ENCODE measurements around the gene PRLH. TPM values are rescaled to one million over a fixed set of nuclear protein-coding genes. Genes with fewer than 3 reads are reported as not detected.

The PRLH gene
- total and polyA plus RNA-seq, 2 of the 13 experiments (the other 11 are each of a cell fraction or from before 2014, with no cell fraction given), result not detected

- WGBS (ENCODE audit: low lambda C conversion rate), result 58% methylated on average over 3 of the region's 3 CpGs
- Histone ChIP-seq H3K4me3 (replicated peaks in 1 of 3; ENCODE audit: insufficient read depth in 1 of 3, low read depth in 2 of 3, low read length in 3 of 3) (no peak overlapping the region), H3K4me2 (ENCODE audit: low read depth, low read length) (peak overlapping the region; percentile 37; the same call in 1 of the 2 replicates), H3K79me2 (ENCODE audit: insufficient read depth, low read length) (no peaks in the 10 kb centered on the region), H2AFZ (ENCODE audit: low read length) (no peak overlapping the region), H3K9ac (ENCODE audit: insufficient read depth, low read depth, low read length) (no peak overlapping the region), H4K20me1 (ENCODE audit: insufficient read depth, low read length) (no peaks in the 10 kb centered on the region), H3K27ac (ENCODE audit: extremely low read length, insufficient read depth, low read length) (no peak overlapping the region), H3K4me1 (ENCODE audit: insufficient read depth, low read length) (peaks cover 39% of the 10 kb centered on the region), H3K9me3 (ENCODE audit: low read length) (no peaks in the 10 kb centered on the region), H3K36me3 (replicated peaks in 1 of 2; ENCODE audit: control insufficient read depth in 1 of 2, insufficient read depth in 2 of 2, low read length in 2 of 2) (no peaks in the 10 kb centered on the region), H3K27me3 (ENCODE audit: control insufficient read depth in 1 of 2, insufficient read depth in 2 of 2, low read length in 2 of 2) (peaks cover 0 to 39% of the 10 kb centered on the region in 2 experiments; a peak in 3 of 5 replicates)
- in situ Hi-C loops (cut with HindIII; ENCODE audit: extremely low pct_ligation_motif_present, low pct_unique_long_range_greater_than_20kb), result no loop called here
- ATAC-seq, result no peak
- TF ChIP-seq NR2F1 (CRISPR knock-in tag; IDR thresholded peaks at IDR 0.05) (no peak), PPARG (CRISPR knock-in tag; conservative IDR thresholded peaks at IDR 0.05) (no peak), PHF20 (CRISPR knock-in tag; IDR thresholded peaks at IDR 0.05) (no peak), SIX4 (CRISPR knock-in tag; IDR thresholded peaks at IDR 0.05) (no peak), FOSL1 (CRISPR knock-in tag; IDR thresholded peaks at IDR 0.05; ENCODE audit: borderline replicate concordance) (no peak), REL (CRISPR knock-in tag; conservative IDR thresholded peaks at IDR 0.05) (no peak), KDM6A (CRISPR knock-in tag; IDR thresholded peaks at IDR 0.05; ENCODE audit: low read depth) (no peak), NFIB (CRISPR knock-in tag; IDR thresholded peaks at IDR 0.05; ENCODE audit: borderline replicate concordance) (no peak), BRCA1 (CRISPR knock-in tag; IDR thresholded peaks at IDR 0.05) (no peak), POGZ (CRISPR knock-in tag; IDR thresholded peaks at IDR 0.05) (no peak), RFXANK (CRISPR knock-in tag; IDR thresholded peaks at IDR 0.05) (no peak), ZFY (CRISPR knock-in tag; IDR thresholded peaks at IDR 0.05) (no peak), MLLT10 (CRISPR knock-in tag; IDR thresholded peaks at IDR 0.05) (no peak)
- TF ChIP-seq, protein P1, sequence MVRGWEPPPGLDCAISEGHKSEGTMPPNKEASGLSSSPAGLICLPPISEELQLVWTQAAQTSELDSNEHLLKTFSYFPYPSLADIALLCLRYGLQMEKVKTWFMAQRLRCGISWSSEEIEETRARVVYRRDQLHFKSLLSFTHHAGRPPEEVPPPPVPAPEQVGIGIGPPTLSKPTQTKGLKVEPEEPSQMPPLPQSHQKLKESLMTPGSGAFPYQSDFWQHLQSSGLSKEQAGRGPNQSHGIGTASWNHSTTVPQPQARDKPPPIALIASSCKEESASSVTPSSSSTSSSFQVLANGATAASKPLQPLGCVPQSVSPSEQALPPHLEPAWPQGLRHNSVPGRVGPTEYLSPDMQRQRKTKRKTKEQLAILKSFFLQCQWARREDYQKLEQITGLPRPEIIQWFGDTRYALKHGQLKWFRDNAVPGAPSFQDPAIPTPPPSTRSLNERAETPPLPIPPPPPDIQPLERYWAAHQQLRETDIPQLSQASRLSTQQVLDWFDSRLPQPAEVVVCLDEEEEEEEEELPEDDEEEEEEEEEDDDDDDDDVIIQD (CRISPR knock-in tag; IDR thresholded peaks at IDR 0.05; ENCODE audit: low read depth), result no peak
- TF ChIP-seq, protein P2, sequence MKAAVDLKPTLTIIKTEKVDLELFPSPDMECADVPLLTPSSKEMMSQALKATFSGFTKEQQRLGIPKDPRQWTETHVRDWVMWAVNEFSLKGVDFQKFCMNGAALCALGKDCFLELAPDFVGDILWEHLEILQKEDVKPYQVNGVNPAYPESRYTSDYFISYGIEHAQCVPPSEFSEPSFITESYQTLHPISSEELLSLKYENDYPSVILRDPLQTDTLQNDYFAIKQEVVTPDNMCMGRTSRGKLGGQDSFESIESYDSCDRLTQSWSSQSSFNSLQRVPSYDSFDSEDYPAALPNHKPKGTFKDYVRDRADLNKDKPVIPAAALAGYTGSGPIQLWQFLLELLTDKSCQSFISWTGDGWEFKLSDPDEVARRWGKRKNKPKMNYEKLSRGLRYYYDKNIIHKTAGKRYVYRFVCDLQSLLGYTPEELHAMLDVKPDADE (CRISPR knock-in tag; IDR thresholded peaks at IDR 0.05), result no peak
- no TSS peak for BruUV-seq (replicated peaks)
- no peak for DNase-seq (ENCODE audit: low spot score)
- ChIA-PET POLR2A (interaction anchor here (1.3 kb wide), 1 partner anchor 53 kb away, joined by 3 read pairs; no protein-coding TSS in a partner anchor), CTCF (ENCODE audit: low intra/inter-chr PET ratio, low total read pairs) (no interaction called here)
- FAIRE-seq, result no peak
- intact Hi-C loops (cut with micrococcal nuclease; ENCODE audit: unreplicated experiment), result no loop called here
Observed at GRCh38 chr2:237616373-237616733, 50.0 kb downstream of the PRLH start.

Small RNA genes within 50 kb of the gene (small RNA-seq; reads per million reads assigned to genes)
- 0 to 3.9 (median 0.98) reads per million in 3 experiments for gene RNU6-1140P (ENCODE audit: insufficient read depth in 2 of 3, insufficient read length in 3 of 3, low read depth in 2 of 3, low replicate concordance in 1 of 3)

Other genes with a start within 250 kb of the PRLH start
- gene COL6A3, start 152.4 kb upstream of the PRLH start, total RNA-seq (2016; rRNA removed; fragmentation: Illumina TruSeq; extraction: Trizol), result not detected in 2 replicates
- gene COL6A3, start 152.4 kb upstream of the PRLH start, polyA plus RNA-seq (2011; rRNA removed), result 0.01 and 0.03 TPM in 2 replicates
- gene MLPH, start 79.3 kb upstream of the PRLH start, total RNA-seq (2016; rRNA removed; fragmentation: Illumina TruSeq; extraction: Trizol), result not detected in 2 replicates
- 0.12 and 0.27 TPM in 2 replicates for gene MLPH, start 79.3 kb upstream of the PRLH start, polyA plus RNA-seq (2011; rRNA removed)
- 68.0 and 70.0 TPM in 2 replicates for gene RAB17, start 24.2 kb downstream of the PRLH start, total RNA-seq (2016; rRNA removed; fragmentation: Illumina TruSeq; extraction: Trizol)
- 124 and 141 TPM in 2 replicates for gene RAB17, start 24.2 kb downstream of the PRLH start, polyA plus RNA-seq (2011; rRNA removed)
- gene LRRFIP1, start 61.0 kb downstream of the PRLH start, total RNA-seq (2016; rRNA removed; fragmentation: Illumina TruSeq; extraction: Trizol), result 15.9 and 22.0 TPM in 2 replicates
- 31.2 and 40.5 TPM in 2 replicates for gene LRRFIP1, start 61.0 kb downstream of the PRLH start, polyA plus RNA-seq (2011; rRNA removed)
- gene RBM44, start 232.2 kb downstream of the PRLH start, total RNA-seq (2016; rRNA removed; fragmentation: Illumina TruSeq; extraction: Trizol), result 0.13 and 0.15 TPM in 2 replicates
- 0.47 and 0.50 TPM in 2 replicates for gene RBM44, start 232.2 kb downstream of the PRLH start, polyA plus RNA-seq (2011; rRNA removed)